Keratinocyte (primary cell): ENCODE results near the gene MBTPS1. TPM values are rescaled to one million over a fixed set of nuclear protein-coding genes. Genes with fewer than 3 reads are reported as not detected.
A peak's percentile ranks its signal among the peaks of the same experiment; 100 is the strongest.

Source experiments
- DNase-seq: peaks from one replicate; pipeline ENCODE4 v3.0.0-alpha.2; 2011; ENCODE audit warnings: low read depth, missing footprints, low spot score
- FAIRE-seq: peaks from 2 replicates; lab custom pipeline; 2011; peaks lifted over from hg19 to GRCh38; lab: Jason Lieb, UNC
- H2AFZ ChIP-seq: 2 replicates; pipeline ENCODE4 v1.6.0; 2012; ENCODE audit warnings: low read length, control low read depth, inconsistent platforms; ENCODE audit not compliant: control insufficient read depth
- H3K27ac ChIP-seq: 2 replicates; pipeline ENCODE4 v1.5.1; 2011; ENCODE audit warnings: low read length; ENCODE audit not compliant: control insufficient read depth, insufficient read depth
- H3K27me3 ChIP-seq: 3 replicates; pipeline ENCODE4 v1.6.0; 2011; ENCODE audit warnings: low read length; ENCODE audit not compliant: control insufficient read depth, insufficient read depth; ENCODE audit errors: extremely low read depth
- H3K36me3 ChIP-seq, 2 experiments: 2 replicates in 1 of 2; 3 replicates in 1 of 2; pipeline ENCODE4 v1.5.1; 2011; ENCODE audit warnings: low read length in 2 of 2, mild to moderate bottlenecking in 1 of 2; ENCODE audit not compliant: control insufficient read depth in 2 of 2, insufficient read depth in 2 of 2; ENCODE audit errors: extremely low read depth in 1 of 2
- H3K4me1 ChIP-seq: 3 replicates; pipeline ENCODE4 v1.5.1; 2011; ENCODE audit warnings: low read length; ENCODE audit not compliant: control insufficient read depth, insufficient read depth; ENCODE audit errors: extremely low read depth
- H3K4me2 ChIP-seq: 3 replicates; pipeline ENCODE4 v1.6.0; 2011; ENCODE audit warnings: low read depth, low read length; ENCODE audit not compliant: control insufficient read depth, insufficient read depth; ENCODE audit errors: extremely low read depth
- H3K4me3 ChIP-seq, 3 experiments: fragments of 200-600 bp in 1 of 3; sonication (generic) in 1 of 3; 2 replicates in 2 of 3; 3 replicates in 1 of 3; pipeline ENCODE4 v1.5.1; 2011 to 2016; ENCODE audit warnings: low read length in 3 of 3, mild to moderate bottlenecking in 3 of 3, control low read depth in 2 of 3, inconsistent platforms in 1 of 3, low read depth in 1 of 3, mixed read lengths in 1 of 3, mixed run types in 1 of 3, moderate library complexity in 1 of 3; ENCODE audit not compliant: control insufficient read depth in 2 of 3, insufficient read depth in 2 of 3; ENCODE audit errors: extremely low read depth in 1 of 3
- H3K79me2 ChIP-seq: 2 replicates; pipeline ENCODE4 v1.6.0; 2012; ENCODE audit warnings: low read length; ENCODE audit not compliant: control insufficient read depth, insufficient read depth
- H3K9ac ChIP-seq: 3 replicates; pipeline ENCODE4 v1.6.0; 2011; ENCODE audit warnings: low read length; ENCODE audit not compliant: control insufficient read depth, insufficient read depth; ENCODE audit errors: extremely low read depth
- H3K9me1 ChIP-seq: 3 replicates; pipeline ENCODE4 v1.6.0; 2011; ENCODE audit warnings: low read length; ENCODE audit not compliant: control insufficient read depth, insufficient read depth; ENCODE audit errors: extremely low read depth
- H3K9me3 ChIP-seq: 2 replicates; pipeline ENCODE4 v1.5.1; 2012; ENCODE audit warnings: low read depth, low read length; ENCODE audit not compliant: control insufficient read depth
- H4K20me1 ChIP-seq: 3 replicates; pipeline ENCODE4 v1.6.0; 2011; ENCODE audit warnings: low read length; ENCODE audit not compliant: control insufficient read depth, insufficient read depth; ENCODE audit errors: extremely low read depth
- CTCF ChIP-seq, 3 experiments: IDR thresholded peaks in 1 of 3; conservative IDR thresholded peaks in 1 of 3; optimal IDR thresholded peaks in 1 of 3; 2 replicates in 2 of 3; 3 replicates in 1 of 3; pipeline versions ENCODE3 to v1.5.1; 2011; ENCODE audit warnings: low read length in 3 of 3, mild to moderate bottlenecking in 3 of 3, moderate library complexity in 2 of 3, control low read depth in 1 of 3, inconsistent platforms in 1 of 3; ENCODE audit not compliant: insufficient read depth in 2 of 3; ENCODE audit errors: extremely low read depth in 1 of 3
- EZH2 ChIP-seq: IDR thresholded peaks from one replicate; pipeline ENCODE4 v1.6.1; 2012; ENCODE audit warnings: inconsistent platforms, mild to moderate bottlenecking, low read length, moderate library complexity
- dilution Hi-C: fragments of 300-500 bp; cut with MboI; formaldehyde crosslinking; loops from one replicate; pipeline ENCODE4 v1.7.0; 2020; ENCODE audit warnings: low sequenced_read_pairs; ENCODE audit not compliant: extremely low pct_ligation_motif_present
- polyA plus RNA-seq, 5 experiments: library from polyadenylated mRNA; depleted of rRNA in 3 of 5; stranded (reverse) in 3 of 5; stranded (forward) in 1 of 5; unstranded in 1 of 5; fragments of >200 nt; gene quantifications; 1 replicate in 1 of 5; 2 replicates in 3 of 5; 3 replicates in 1 of 5; pipeline versions ENCODE4 v1.2.1 to v1.2.3, GENCODE V29; 2011 to 2012; ENCODE audit warnings: missing spikeins in 2 of 5, low read depth in 1 of 5, low replicate concordance in 1 of 5

Gene MBTPS1
- polyA plus RNA-seq, 1 donor (not counting 4 experiments of a cell fraction or from before 2014, with no cell fraction given) = 56.0 TPM

DNA sequence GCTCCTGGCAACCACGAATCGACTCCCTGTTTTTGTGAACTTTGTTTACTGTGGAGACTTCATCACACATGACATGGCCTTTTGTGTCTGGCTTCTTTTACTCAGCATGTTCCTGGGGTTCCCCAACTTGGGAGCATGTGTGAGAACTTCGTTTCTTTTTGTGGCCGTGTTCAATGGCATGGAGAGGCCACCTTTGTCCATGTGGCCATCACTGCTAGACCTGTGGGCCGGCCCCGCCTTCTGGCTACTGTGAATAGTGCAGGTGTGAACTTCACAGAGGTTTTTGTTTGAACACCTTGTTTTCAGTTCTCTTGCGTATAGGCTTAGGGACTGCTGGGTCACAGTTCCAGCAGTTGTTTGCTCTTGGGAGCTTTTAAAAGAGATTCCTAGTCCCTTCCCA lies 68.5 kb downstream of the MBTPS1 start:
- dilution Hi-C loops = no loop called here
- no peak overlapping the region for H3K4me3 ChIP-seq
- FAIRE-seq = no peak
- no peak for TF ChIP-seq EZH2
- TF ChIP-seq CTCF (optimal IDR thresholded peaks at IDR 0.05 in 1 of 3, IDR thresholded peaks at IDR 0.05 in 1 of 3, conservative IDR thresholded peaks at IDR 0.05 in 1 of 3; ENCODE audit: extremely low read depth in 1 of 3, insufficient read depth in 2 of 3, low read length in 3 of 3) = peak; percentile 28 to 44 (median 35)
- peaks cover 11% of the 10 kb centered on the region for H3K27me3 ChIP-seq
- H3K9me1 ChIP-seq = no peaks in the 10 kb centered on the region
- H2AFZ ChIP-seq = no peak overlapping the region
- no peak overlapping the region for H3K27ac ChIP-seq
- no peaks in the 10 kb centered on the region for H4K20me1 ChIP-seq
- peaks cover 2 to 10% of the 10 kb centered on the region in 2 experiments for H3K36me3 ChIP-seq
- no peaks in the 10 kb centered on the region for H3K4me1 ChIP-seq
- no peaks in the 10 kb centered on the region for H3K9me3 ChIP-seq
- no peak for DNase-seq
- H3K4me2 ChIP-seq = no peak overlapping the region
- H3K79me2 ChIP-seq = no peaks in the 10 kb centered on the region
- H3K9ac ChIP-seq = no peak overlapping the region

GRCh38 chr16:84047626-84048025 lies 69.1 kb downstream of the MBTPS1 start:
- TF ChIP-seq EZH2 (no peak), CTCF (optimal IDR thresholded peaks at IDR 0.05 in 1 of 3, IDR thresholded peaks at IDR 0.05 in 1 of 3, conservative IDR thresholded peaks at IDR 0.05 in 1 of 3; ENCODE audit: extremely low read depth in 1 of 3, insufficient read depth in 2 of 3, low read length in 3 of 3) (no peak)
- Histone ChIP-seq H3K9ac (no peak overlapping the region), H3K4me3 (no peak overlapping the region), H3K27ac (no peak overlapping the region), H3K36me3 (peaks cover 0 to 6% of the 10 kb centered on the region in 2 experiments), H3K9me3 (no peaks in the 10 kb centered on the region), H3K4me2 (no peak overlapping the region), H3K9me1 (no peaks in the 10 kb centered on the region), H4K20me1 (no peaks in the 10 kb centered on the region), H3K4me1 (no peaks in the 10 kb centered on the region), H2AFZ (no peak overlapping the region), H3K27me3 (peaks cover 17% of the 10 kb centered on the region), H3K79me2 (no peaks in the 10 kb centered on the region)
- FAIRE-seq = no peak
- DNase-seq = no peak
- dilution Hi-C loops = no loop called here
